Measurements from ENCODE around the gene ZNF474. TPM values are rescaled to one million over a fixed set of nuclear protein-coding genes. Genes with fewer than 3 reads are reported as not detected.

Gene ZNF474
- total and polyA plus RNA-seq, 2 donors (not counting 1 experiment from before 2014, with no cell fraction given) = 0.12 TPM; not detected in 1

DNA sequence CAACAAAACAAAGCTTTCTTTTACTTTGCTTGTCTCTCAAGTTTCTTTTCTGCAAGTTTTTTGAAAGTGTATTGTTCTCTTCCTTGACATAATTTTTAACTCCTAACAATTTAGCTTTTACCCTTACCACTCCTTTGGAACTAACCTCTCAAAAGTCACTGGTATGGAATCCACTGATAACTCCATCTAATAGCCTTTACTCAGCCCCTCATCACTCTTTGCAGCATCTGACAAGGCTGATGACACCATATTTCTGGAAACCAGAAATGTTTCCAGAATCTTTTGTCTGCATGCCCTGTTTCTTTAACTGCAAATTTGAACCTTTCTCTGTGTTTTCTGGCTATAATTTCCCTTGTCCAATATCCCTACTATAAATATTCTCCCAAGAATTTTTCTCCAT, 46.5 kb downstream of the ZNF474 start:
- CTCF ChIA-PET = no interaction called here

DNA sequence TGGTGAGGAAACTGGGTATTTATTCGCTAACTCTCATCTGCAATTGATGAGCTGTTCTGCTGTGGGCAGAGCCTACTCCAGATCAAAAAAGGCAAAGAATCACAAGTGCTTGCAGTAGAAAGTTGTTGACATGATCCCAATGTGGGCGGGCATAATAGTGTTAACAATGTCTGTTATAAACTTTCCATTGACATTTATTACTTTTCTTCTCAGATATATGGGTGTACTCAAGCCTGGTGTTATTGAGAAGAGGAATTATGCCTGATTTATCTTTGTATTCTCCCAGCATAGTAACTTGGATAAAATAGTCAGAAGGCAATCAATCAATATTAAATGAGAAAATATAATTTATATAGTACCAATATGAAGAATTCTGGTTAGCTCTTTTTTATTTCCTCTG, 47.8 kb downstream of the ZNF474 start:
- Histone ChIP-seq H3K36me3 (replicated peaks in 1 of 2; ENCODE audit: control extremely low read depth in 1 of 2, control insufficient read depth in 1 of 2, extremely low read depth in 1 of 2, insufficient read depth in 2 of 2, low read length in 1 of 2) (no peaks in the 10 kb centered on the region), H3K4me2 (replicated peaks; ENCODE audit: low read depth, low read length, poor library complexity, severe bottlenecking) (no peak overlapping the region), H3K27ac (ENCODE audit: low read length in 2 of 2) (no peak overlapping the region), H3K9me3 (ENCODE audit: control extremely low read depth in 1 of 3, control insufficient read depth in 2 of 3, insufficient read depth in 1 of 3, low read length in 2 of 3) (no peaks in the 10 kb centered on the region), H2AFZ (ENCODE audit: insufficient read depth, low read depth, low read length, poor library complexity, severe bottlenecking) (no peak overlapping the region), H4K20me1 (ENCODE audit: control insufficient read depth, insufficient read depth, low read length, poor library complexity, severe bottlenecking) (no peaks in the 10 kb centered on the region), H3K4me1 (ENCODE audit: control insufficient read depth in 2 of 2, insufficient read depth in 2 of 2, low read length in 2 of 2) (no peaks in the 10 kb centered on the region), H3K27me3 (replicated peaks in 1 of 4; ENCODE audit: control extremely low read depth in 1 of 4, control insufficient read depth in 3 of 4, insufficient read depth in 4 of 4, low read length in 3 of 4) (no peaks in the 10 kb centered on the region), H3K9ac (ENCODE audit: low read length) (no peak overlapping the region), H3K79me2 (ENCODE audit: control insufficient read depth, insufficient read depth, low read length) (no peaks in the 10 kb centered on the region), H3K4me3 (ENCODE audit: control extremely low read depth in 1 of 5, extremely low read depth in 1 of 5, insufficient read depth in 1 of 5, low read depth in 2 of 5, low read length in 4 of 5) (no peak overlapping the region)
- intact Hi-C loops (cut with micrococcal nuclease) = no loop called here
- Mint-ChIP-seq H3K4me3 (no peak overlapping the region), H3K4me1 (no peaks in the 10 kb centered on the region), H3K27ac (no peak overlapping the region), H3K27me3 (peaks cover 11% of the 10 kb centered on the region), H3K9me3 (ENCODE audit: insufficient read depth) (no peaks in the 10 kb centered on the region)
- no peak for DNase-seq
- ChIA-PET CTCF (no interaction called here), POLR2A (no interaction called here)
- no peak for TF ChIP-seq EZH2 (IDR thresholded peaks at IDR 0.05; ENCODE audit: borderline replicate concordance, insufficient read depth, low read depth, low read length, poor library complexity, severe bottlenecking)
- TF ChIP-seq CTCF (IDR thresholded peaks at IDR 0.05) = no peak
- no peak for ATAC-seq (ENCODE audit: low read depth)
- 100% methylated on average over 1 of the region's 2 CpGs for WGBS (ENCODE audit: insufficient coverage)

More for the DNA sequence above, 46.5 kb downstream of the ZNF474 start:
- TF ChIP-seq CTCF (IDR thresholded peaks at IDR 0.05) (no peak), EZH2 (IDR thresholded peaks at IDR 0.05; ENCODE audit: borderline replicate concordance, insufficient read depth, low read depth, low read length, poor library complexity, severe bottlenecking) (no peak)
- no peak overlapping the region for H3K9ac ChIP-seq (ENCODE audit: low read length)
- intact Hi-C loops (cut with micrococcal nuclease) = no loop called here
- no peak overlapping the region for H3K4me3 Mint-ChIP-seq
- H4K20me1 ChIP-seq (ENCODE audit: control insufficient read depth, insufficient read depth, low read length, poor library complexity, severe bottlenecking) = no peaks in the 10 kb centered on the region
- H3K27me3 Mint-ChIP-seq = peaks cover under 1% of the 10 kb centered on the region
- H3K4me3 ChIP-seq (ENCODE audit: control extremely low read depth in 1 of 5, extremely low read depth in 1 of 5, insufficient read depth in 1 of 5, low read depth in 2 of 5, low read length in 4 of 5) = no peak overlapping the region
- POLR2A ChIA-PET = no interaction called here
- H3K27ac Mint-ChIP-seq = no peak overlapping the region
- H3K27ac ChIP-seq (ENCODE audit: low read length in 2 of 2) = no peak overlapping the region
- H3K36me3 ChIP-seq (replicated peaks in 1 of 2; ENCODE audit: control extremely low read depth in 1 of 2, control insufficient read depth in 1 of 2, extremely low read depth in 1 of 2, insufficient read depth in 2 of 2, low read length in 1 of 2) = no peaks in the 10 kb centered on the region
- H3K4me2 ChIP-seq (replicated peaks; ENCODE audit: low read depth, low read length, poor library complexity, severe bottlenecking) = no peak overlapping the region
- DNase-seq = no peak
- H2AFZ ChIP-seq (ENCODE audit: insufficient read depth, low read depth, low read length, poor library complexity, severe bottlenecking) = peak overlapping the region; percentile 19
- ATAC-seq (ENCODE audit: low read depth) = no peak
- H3K79me2 ChIP-seq (ENCODE audit: control insufficient read depth, insufficient read depth, low read length) = no peaks in the 10 kb centered on the region
- no peaks in the 10 kb centered on the region for H3K4me1 Mint-ChIP-seq
- H3K9me3 Mint-ChIP-seq (ENCODE audit: insufficient read depth) = no peaks in the 10 kb centered on the region
- no peaks in the 10 kb centered on the region for H3K27me3 ChIP-seq (replicated peaks in 1 of 4; ENCODE audit: control extremely low read depth in 1 of 4, control insufficient read depth in 3 of 4, insufficient read depth in 4 of 4, low read length in 3 of 4)
- H3K9me3 ChIP-seq (ENCODE audit: control extremely low read depth in 1 of 3, control insufficient read depth in 2 of 3, insufficient read depth in 1 of 3, low read length in 2 of 3) = no peaks in the 10 kb centered on the region
- H3K4me1 ChIP-seq (ENCODE audit: control insufficient read depth in 2 of 2, insufficient read depth in 2 of 2, low read length in 2 of 2) = no peaks in the 10 kb centered on the region

Data from B cell (primary cell).